GM19193 (cell line): ENCODE measurements around the gene FAM174C.

ENCODE experiments used
- POLR2A ChIP-seq: IDR thresholded peaks from 4 replicates; pipeline ENCODE4 v1.6.1; 2011; ENCODE audit not compliant: insufficient read depth, insufficient read length; ENCODE audit errors: extremely low read depth

The FAM174C gene

GRCh38 chr19:1313695-1314613 lies 38.6 kb downstream of the FAM174C start:
- no peak for TF ChIP-seq POLR2A

GRCh38 chr19:1315470-1316166 lies 40.3 kb downstream of the FAM174C start:
- TF ChIP-seq POLR2A = no peak

GRCh38 chr19:1316466-1316865 lies 41.1 kb downstream of the FAM174C start:
- TF ChIP-seq POLR2A = no peak

DNA sequence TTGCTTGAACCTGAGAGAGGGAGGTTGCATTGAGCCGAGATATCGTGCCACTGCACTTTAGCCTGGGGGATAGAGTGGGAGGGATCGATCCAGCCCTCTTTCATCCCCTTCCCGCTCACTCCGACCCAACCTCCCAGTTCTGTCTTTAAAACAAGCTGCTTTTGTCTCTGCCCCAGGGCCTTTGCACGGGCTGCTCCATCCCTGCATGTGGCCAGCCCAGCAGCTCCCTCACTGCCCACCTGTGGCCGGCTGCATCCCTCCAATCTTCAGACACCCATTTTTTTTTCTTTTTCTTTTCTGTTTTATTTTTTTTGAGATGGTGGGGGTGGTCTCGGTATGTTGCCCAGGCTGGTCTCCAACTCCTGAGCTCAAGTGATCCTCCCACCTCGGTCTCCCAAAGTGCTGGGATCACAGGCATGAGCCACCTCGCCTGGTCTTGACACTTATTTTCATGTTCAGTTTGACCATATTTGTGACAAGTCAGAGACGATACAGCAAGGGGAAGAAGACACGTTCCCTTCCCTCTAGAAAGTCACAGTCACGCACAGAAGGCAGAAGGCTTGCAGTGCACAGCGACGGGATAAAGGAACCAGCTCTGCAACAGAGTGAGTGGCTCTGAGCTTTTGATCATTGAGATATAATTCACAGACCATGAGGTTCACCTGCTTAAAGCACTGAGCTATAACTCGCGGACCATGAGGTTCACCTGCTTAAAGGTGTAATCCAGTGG lies 42.1 kb downstream of the FAM174C start:
- TF ChIP-seq POLR2A = no peak

DNA sequence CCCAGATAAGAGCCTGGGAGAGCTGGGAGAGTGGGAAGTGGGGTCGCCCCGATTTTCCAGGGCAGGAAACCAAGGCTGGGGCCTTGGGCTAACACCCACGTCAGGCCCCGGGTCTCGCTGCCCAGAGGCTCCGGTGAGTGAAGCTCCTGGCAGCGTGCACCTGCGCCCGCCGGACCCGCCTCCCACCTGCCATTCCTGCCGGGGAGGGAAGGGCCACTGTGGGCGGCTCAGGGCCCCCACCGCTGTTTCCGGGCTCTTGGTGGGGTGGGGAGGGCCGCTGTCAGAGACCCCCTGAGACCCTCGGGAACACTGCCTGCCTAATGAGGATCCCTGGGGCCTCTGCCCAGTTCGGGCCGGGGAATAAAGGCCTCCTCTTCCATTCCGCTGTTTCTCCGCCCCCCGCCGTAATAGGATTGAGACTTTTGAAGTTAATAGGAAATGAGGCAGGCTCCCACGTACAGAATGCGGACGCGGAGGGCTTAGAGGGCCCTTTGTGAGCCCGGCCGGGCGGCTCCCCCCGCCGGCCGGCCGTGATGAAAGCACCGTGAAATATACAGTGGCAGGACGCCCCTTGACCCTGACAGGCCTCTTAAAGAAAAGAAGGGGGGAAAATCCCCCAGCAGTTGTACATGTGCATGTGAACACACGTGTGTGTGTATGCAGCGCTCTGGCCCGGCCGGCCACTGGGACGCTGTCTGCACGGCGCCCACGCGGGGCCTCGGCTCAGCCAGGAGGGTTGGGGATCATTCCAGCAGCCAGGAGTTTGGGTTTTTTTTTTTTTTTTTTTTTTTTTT lies 43.5 kb downstream of the FAM174C start:
- TF ChIP-seq POLR2A = no peak

DNA sequence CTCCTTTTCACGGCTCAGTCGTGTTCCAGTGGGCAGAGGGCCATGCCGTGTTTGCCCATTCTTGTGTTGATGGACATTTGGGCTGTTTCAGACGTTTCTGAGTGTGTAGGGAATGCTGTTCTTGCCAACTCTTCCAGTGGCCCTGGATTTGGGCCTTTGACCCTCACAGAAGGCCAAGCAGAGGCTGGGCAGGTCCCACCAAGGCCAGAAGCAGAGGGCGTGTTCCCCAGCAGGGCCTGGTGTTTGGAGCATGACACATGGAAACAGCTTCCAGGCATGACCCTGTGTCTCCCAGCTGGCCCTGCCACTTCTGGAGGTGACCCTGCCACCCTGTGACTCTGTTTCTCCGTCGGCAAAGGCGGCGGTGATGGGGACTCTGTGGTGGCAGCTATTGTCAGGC lies 46.2 kb downstream of the FAM174C start:
- TF ChIP-seq POLR2A = no peak

GRCh38 chr19:1322198-1322981 lies 47.1 kb downstream of the FAM174C start:
- TF ChIP-seq POLR2A = no peak

DNA sequence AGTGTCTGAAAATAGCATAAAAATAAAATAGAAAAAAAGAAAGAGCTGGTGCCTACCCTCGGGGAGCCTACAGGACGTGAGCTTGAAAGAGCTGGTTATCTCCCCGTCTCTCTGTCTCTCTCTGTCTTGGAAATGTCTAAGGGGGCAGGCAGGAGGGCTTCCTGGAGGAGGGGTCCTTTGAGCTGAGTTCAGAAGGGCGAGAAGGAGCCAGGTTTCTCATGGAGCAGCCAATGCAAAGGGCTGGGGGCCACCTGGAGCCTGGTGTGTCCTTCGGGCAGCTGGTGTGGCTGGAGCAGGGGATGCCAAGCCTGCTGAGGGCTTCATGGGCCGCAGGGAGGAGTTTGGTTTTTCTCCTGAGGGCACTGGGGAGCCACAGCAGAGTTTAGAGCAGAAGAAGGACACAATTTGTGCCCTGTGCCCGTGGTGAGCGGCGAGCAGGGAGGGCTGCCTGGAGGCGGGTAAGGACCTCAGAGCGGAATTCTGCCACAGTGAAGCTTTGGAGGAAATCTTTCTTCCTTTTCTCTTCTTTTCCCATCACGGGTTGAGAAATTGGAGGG lies 49.0 kb downstream of the FAM174C start:
- TF ChIP-seq POLR2A = no peak

DNA sequence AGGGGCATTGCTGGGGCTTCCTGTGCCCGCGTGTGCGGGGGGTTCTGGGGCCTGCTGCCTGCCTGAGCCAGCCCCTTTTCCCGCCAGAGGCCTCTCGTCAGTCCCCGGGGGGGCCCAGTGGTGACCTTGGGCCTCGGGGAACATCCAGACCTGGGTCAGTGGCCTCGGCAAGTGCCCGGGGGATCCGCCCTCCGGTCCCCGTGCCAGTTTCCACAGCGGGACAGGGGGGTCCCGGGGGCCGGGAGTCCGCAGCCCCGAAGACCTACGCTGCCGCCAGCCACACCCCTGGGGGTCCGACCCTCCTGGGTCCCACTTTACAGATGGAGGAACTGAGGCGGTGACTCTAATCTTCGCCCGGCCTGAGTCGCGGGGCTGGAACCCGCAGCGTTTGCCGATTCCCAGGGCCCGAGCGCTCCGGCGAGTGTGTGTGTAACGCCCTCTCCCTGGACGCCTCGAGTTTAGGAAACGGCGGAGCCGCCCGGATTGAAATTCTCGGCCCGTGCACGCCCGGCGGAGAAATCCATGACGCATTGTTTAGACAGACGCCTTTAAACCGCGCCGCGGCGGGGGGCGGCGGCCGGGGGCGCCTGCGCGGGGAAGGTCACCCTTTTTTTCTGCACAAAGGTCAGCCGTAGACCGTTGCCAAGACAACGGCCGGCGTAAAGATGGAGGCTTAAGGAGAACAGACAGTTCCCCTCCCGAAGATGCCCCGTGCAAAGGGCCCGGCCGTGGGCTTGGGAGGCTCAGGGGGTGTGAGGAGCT lies 49.7 kb downstream of the FAM174C start:
- no peak for TF ChIP-seq POLR2A

GRCh38 chr19:1325568-1326294 lies 50.4 kb downstream of the FAM174C start:
- TF ChIP-seq POLR2A = no peak

DNA sequence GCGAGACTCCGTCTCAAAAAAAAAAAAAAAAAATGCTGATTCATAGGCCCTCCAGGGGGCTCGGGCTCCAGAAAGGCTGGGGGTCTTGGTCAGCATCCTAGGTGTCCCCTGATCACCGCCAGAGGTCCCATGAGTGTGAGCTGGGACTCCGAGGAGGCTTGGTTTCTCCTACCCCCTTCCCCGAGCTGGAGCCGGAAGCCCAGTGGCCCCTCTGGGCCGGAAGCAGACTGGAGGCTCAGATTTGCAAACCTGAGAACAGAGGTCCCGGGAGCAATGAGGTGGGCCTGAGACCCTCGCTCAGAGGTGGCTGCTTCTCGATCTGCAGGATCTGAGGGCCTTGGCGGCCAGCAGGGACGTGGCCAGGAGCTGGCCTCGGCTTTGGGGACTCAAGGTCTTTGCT lies 51.8 kb downstream of the FAM174C start:
- no peak for TF ChIP-seq POLR2A
